ENCODE results near the gene ZNF408. TPM values are rescaled to one million over a fixed set of nuclear protein-coding genes. Genes with fewer than 3 reads are reported as not detected.

Gene ZNF408
- total and polyA plus RNA-seq, 12 donors = 2.2 to 13.8 (median 9.2) TPM

DNA sequence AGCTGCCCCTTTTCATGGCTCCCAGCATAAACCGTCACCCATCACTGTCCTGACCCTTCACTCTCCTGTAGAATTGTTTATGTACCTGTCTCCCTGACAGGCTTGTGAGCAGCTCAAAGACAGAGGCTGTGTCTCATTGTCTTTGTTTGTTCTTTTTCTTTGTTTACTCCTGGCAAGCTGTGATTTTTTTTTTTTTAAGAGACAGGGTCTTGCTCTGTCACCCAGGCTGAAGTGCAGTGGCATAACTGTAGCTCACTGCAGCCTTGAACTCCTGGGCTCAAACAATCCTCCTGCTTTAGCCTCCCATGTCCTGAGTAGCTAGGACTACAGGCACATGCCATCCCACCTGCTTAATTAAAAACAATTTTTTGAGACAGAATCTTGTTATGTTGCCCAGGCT lies 10.1 kb upstream of the ZNF408 start:
- H3K27ac ChIP-seq = no peak overlapping the region
- H3K9me3 ChIP-seq (replicated peaks in 1 of 3) = no peaks in the 10 kb centered on the region
- H3K27me3 ChIP-seq = no peaks in the 10 kb centered on the region
- TF ChIP-seq POLR2A (IDR thresholded peaks at IDR 0.05) (no peak), CTCF (IDR thresholded peaks at IDR 0.05) (no peak)
- intact Hi-C loops (cut with DNase I) = no loop called here
- no peak overlapping the region for H3K4me3 ChIP-seq
- peaks cover 0 to 76% of the 10 kb centered on the region in 2 donors for H3K36me3 ChIP-seq (replicated peaks in 1 of 2)
- DNase-seq = no peak
- WGBS, 4 donors = 92 to 100% (median 100%) methylated on average over 1 of the region's 1 CpG
- peaks cover 9 to 33% of the 10 kb centered on the region in 2 donors for H3K4me1 ChIP-seq (replicated peaks in 1 of 2)

- no peak for DNase-seq
- no peak for TF ChIP-seq CTCF (IDR thresholded peaks at IDR 0.05)
- TF ChIP-seq POLR2A (IDR thresholded peaks at IDR 0.05) = no peak
- no peak overlapping the region for H3K27ac ChIP-seq
- H3K9me3 ChIP-seq (replicated peaks in 1 of 3) = no peaks in the 10 kb centered on the region
- 90 to 95% (median 92%) methylated on average over 4 of the region's 4 CpGs for WGBS, 4 donors
- no peak overlapping the region for H3K4me3 ChIP-seq
- no peaks in the 10 kb centered on the region for H3K27me3 ChIP-seq
- H3K36me3 ChIP-seq (replicated peaks in 1 of 2) = peaks cover 0 to 63% of the 10 kb centered on the region in 2 donors
- intact Hi-C loops (cut with DNase I) = no loop called here
- H3K4me1 ChIP-seq (replicated peaks in 1 of 2) = peaks cover 21 to 42% of the 10 kb centered on the region in 2 donors
Observed at GRCh38 chr11:46692450-46692849, 8.4 kb upstream of the ZNF408 start.

- peak overlapping the region in 3 of 5 donors; percentile 68 to 80 (median 74) for H3K27ac ChIP-seq
- no peak overlapping the region for H3K4me3 ChIP-seq
- peak in 4 of 7 donors; percentile 35 to 71 (median 62) for DNase-seq
Observed at GRCh38 chr11:46693597-46694012, 7.2 kb upstream of the ZNF408 start.

GRCh38 chr11:46694072-46694471 lies 6.8 kb upstream of the ZNF408 start:
- intact Hi-C loops (cut with DNase I) = no loop called here
- H3K36me3 ChIP-seq (replicated peaks in 1 of 2) = peaks cover 0 to 54% of the 10 kb centered on the region in 2 donors
- H3K4me1 ChIP-seq (replicated peaks in 1 of 2) = peaks cover 28 to 49% of the 10 kb centered on the region in 2 donors
- DNase-seq = no peak
- H3K4me3 ChIP-seq = no peak overlapping the region
- TF ChIP-seq POLR2A (IDR thresholded peaks at IDR 0.05) (no peak), CTCF (IDR thresholded peaks at IDR 0.05) (no peak)
- no peaks in the 10 kb centered on the region for H3K9me3 ChIP-seq (replicated peaks in 1 of 3)
- H3K27ac ChIP-seq = peak overlapping the region in 4 of 5 donors; percentile 21 to 80 (median 71)
- H3K27me3 ChIP-seq = no peaks in the 10 kb centered on the region
- WGBS, 4 donors = 76 to 85% (median 81%) methylated on average over 5 to 6 of the region's 6 CpGs

More at GRCh38 chr11:46693597-46694012, 7.2 kb upstream of the ZNF408 start:
- Histone ChIP-seq H3K36me3 (replicated peaks in 1 of 2) (peaks cover 0 to 54% of the 10 kb centered on the region in 2 donors), H3K9me3 (replicated peaks in 1 of 3) (no peaks in the 10 kb centered on the region), H3K27me3 (no peaks in the 10 kb centered on the region), H3K4me1 (replicated peaks in 1 of 2) (peaks cover 28 to 45% of the 10 kb centered on the region in 2 donors)
- TF ChIP-seq POLR2A (IDR thresholded peaks at IDR 0.05) = no peak
- TF ChIP-seq CTCF (IDR thresholded peaks at IDR 0.05) = no peak
- 50 to 68% (median 53%) methylated on average over 2 of the region's 2 CpGs; no CpG with 5 or more reads in 1 of the 4 donors for WGBS, 4 donors
- intact Hi-C loops (cut with DNase I) = no loop called here
